ENCODE measurements around the gene WDR76.
A peak's percentile ranks its signal among the peaks of the same experiment; 100 is the strongest.
"Not testable (repeated sequence)": the region's sequence is repeated elsewhere in the genome, so short reads cannot be mapped to it uniquely, and the experiment has no call there.

WDR76 gene

DNA sequence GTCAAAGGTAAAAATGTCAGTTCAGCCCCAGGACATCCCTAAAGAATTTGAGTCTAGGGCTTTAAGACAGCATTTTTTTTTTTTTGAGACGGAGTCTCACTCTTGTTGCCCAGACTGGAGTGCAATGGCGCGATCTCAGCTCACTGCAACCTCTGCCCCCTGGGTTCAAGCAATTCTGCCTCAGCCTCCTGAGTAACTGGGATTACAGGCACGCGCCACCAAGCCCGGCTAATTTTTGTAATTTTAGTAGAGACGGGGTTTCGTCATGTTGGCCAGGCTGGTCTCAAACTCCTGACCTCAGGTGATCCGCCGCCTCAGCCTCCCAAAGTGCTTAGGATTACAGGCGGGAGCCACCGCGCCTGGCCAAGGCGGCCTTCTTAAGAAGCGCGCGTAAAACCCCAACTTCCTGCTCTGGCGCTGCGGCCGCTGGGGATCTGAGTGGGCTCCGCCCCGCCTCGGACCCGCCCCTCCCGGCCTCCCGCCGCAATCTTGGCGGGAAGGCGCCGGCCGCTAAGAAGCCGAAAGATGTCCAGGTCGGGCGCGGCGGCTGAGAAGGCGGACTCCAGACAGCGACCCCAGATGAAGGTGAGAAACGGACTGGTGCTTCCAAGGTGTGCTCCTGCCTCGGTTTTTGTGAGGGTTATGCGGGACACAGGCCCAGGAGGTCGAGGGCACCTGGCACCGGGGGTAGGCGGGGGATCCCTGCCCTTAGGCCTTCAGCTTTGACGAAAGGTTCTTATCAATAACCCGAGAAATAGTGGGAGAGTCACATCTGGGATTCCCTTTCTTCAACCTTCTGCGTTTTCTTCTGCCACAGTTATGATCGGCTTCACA is at the start of gene WDR76:
Gene WDR76 (plus strand): TSS at position 495 of the 834 bp plus-strand sequence. CDS start 31 bp downstream, at position 526.
- peak; percentile 76 for DNase-seq

DNA sequence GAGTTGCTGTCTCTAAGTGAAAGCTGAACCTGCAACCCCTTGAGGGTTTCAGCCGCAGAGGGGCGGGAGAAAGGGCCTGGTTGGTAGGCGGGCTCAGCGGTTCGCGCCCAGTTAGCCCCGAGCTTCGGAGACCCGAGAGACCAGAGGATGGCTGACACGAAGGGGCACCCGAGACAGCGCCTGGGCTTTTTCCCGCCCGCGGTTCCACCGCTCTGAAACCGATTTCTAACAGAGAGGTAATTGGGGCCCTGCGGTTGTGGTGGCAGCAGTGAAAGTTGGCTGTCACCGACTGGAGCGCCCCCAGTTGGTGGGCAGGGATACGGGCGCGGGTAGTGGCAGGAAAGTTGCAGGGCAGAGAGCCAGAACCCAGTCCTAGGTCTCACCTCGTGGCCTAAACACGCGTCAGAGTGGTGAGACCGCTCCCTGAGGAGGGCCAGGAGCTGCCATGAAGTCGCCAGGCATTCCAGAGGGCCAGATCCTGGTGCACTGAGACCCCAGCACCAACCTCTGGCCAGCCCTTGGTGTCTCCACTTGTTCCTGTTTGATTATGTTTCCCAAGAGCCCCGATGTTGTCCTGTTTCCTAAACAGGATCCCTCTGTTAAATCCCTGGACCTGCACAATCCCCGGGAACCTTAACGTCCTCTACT is 49.4 kb upstream of the WDR76 start:
- DNase-seq = peak; percentile 87

DNA sequence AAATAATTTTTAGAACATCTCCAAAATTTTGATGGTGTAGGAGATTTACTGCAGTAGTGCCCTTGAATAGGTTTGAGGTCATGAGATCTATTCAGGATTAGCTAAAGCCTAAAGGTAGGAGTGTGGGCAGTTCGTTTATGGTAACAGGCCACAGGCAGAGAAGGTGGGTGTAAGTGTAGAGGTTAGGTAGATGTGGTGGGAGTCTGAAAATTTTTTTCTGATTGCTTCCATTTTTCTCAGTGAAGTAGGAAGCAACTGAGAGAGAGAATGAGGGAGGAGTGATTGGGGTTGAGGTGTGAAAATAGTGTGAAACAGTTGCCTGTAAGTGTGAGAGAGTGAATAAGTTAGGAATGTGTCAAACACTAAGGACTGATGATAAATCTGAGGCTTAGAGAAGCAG is 47.8 kb upstream of the WDR76 start:
- no peak for DNase-seq

DNA sequence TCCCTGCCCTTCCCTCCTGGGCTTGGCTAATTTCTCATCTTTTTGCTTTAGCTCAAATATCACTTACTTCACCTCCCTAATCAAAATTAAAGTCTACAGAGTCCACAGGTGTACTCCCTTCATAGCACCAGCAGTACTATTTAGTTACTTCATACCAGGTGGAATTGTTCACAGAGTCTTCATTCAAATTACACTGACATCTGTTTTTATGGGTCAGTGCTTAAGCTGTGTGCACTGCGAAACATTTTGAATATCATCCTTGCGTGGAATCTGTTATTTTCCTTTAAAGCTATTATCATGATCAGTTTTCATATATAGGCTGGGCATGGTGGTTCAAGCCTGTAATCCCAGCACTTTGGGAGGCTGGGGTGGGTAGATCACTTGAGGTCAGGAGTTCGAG is 37.4 kb upstream of the WDR76 start:
- no peak for DNase-seq

DNA sequence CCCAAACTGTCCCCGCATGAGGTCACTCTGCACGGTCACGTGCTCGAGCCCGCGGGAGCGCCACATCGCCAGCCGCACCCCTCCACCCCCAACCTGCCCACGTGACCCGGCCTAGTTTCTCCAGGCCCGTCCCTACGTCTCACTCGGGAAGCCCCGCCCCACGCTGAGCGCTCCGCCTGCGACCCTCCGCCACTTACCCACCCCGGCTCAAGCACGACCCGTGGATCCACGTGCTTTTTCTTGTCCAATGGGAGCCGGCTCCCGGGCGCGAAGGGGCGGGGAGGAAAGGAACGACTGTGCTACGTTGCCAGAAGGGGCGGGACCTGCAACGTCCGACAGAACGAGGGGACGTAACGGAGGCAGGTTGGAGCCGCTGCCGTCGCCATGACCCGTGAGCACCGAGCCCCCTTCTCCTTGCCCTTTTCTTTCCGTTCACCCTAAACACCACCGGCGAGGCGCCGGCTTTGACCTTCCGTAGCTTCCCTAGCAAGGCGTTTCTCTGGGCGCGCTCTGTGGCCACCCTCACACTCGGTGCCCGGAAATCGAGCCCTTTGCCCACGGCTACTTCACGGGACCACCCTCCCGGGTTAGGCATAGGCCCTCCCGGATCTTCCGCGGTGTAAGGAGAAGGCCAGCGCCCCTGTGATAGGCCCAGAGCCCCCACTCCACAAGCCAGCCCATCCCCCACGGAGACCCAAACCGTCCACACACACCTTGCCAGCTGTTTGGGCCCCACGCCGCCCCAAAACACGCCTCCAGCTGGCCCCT is 34.6 kb upstream of the WDR76 start, which contains the start of gene SERF2:
Gene SERF2 (plus strand): TSS at position 328 of the 768 bp plus-strand sequence. CDS start 57 bp downstream, at position 385.
- DNase-seq = peak; percentile 100

DNA sequence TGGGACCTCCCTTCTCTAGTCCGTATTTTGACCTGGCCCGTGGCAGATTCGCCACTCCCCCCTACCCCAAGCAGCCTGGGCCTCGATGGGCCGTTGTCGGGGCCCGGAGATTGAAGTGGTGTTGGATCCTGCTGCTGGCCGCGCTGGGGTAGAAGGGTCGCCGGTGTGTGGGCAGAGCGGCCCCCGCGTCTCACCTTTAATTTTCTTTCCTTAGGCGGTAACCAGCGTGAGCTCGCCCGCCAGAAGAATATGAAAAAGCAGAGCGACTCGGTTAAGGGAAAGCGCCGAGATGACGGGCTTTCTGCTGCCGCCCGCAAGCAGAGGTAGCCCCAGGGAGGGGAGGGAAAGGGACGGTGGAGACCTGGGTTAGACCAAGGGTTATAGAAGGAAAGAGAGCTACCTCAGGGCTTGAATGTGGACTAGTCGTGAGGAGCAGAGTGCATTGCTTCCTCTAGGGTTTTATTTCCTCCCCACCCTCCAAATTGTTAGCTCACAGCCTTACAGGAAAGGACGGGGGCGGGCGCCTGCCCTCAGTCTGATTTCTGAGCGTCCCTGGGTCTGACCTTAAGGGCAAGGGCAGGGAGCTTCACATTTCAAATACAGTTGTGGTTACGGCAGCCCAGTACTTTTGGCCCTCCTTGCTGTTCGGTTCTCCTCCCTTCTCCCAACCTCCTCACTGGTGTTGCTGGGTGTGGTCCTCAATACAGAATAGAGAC is 33.9 kb upstream of the WDR76 start:
- DNase-seq = peak; percentile 60

DNA sequence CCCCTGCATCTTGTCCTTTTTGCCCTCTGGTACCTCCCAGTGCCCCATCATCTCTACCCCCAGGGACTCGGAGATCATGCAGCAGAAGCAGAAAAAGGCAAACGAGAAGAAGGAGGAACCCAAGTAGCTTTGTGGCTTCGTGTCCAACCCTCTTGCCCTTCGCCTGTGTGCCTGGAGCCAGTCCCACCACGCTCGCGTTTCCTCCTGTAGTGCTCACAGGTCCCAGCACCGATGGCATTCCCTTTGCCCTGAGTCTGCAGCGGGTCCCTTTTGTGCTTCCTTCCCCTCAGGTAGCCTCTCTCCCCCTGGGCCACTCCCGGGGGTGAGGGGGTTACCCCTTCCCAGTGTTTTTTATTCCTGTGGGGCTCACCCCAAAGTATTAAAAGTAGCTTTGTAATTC is 33.2 kb upstream of the WDR76 start:
- no peak for DNase-seq

DNA sequence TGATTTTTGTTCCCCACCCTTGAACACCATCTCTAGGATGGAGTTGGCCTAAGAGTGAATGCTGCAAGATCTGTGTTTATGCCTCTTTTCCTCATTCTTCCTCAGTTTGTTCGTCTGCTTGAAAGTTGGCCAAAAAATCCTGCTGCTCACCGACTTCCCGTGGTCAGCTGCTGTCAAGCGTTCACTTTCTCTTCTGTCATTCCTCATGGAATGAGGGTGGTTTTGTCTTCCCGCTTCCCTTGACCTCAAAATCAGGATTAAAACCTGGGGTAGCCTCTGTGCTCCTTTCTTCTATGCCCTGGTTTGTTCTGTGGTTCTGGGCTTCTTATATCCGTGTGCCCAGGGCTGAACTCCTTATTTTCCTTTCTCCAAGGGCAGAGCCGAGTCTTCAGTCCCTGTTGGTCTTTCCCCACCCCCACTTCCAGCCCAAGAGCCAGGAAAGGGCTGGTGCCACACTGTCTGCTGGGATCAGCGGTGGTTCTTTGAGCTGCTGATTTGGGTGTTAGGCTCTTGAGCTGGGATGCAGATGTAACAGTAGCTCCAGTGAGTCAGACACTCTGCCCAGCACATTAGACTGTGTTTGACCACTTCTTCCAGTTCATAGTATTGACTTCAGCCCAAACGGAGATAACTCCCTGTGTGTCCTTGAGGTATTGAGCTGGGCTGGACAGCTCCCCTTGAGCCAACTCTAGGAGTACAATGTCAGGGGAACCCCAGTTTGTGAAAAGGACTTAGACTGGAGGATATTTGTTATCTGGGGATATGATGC is 32.3 kb upstream of the WDR76 start:
- no peak for DNase-seq

DNA sequence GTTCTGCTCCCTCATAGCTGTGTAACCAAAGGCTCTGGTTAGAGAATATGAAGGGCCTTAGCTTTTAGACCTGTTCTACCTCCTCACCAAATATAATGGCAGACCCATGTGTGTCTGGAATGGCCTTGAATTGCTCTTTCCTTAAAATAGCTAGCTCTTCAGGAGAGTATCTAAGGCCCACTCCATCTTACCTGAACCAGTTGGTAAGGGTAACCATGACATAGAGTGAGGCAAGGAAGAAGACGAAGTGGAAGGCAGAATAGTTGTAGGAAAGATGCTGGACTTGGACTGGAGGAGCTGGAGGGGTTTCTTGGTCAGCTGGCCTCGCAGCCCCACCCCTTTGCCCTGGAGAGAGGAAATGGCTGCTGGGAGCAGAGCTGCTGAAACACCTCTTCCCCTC is 31.6 kb upstream of the WDR76 start:
- no peak for DNase-seq

DNA sequence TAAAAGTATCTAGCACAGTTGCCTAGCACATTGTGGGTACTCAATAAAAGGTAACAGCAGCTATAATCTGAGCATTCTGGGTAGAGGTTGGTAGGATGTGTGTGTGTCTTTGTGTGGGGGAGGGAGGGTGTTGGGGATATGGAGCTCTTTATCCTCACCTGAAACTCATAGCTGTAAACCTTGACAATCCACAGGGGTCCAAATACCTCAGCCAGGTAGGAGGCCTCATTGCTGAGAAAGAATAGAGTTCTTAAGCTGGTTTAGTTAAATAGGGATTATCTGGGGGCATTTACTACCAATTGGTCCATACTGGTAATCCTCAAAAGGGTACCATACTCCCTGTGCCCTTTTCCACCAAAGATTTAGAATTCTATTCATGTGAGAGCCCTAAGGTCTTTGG is 30.8 kb upstream of the WDR76 start:
- DNase-seq = no peak

DNA sequence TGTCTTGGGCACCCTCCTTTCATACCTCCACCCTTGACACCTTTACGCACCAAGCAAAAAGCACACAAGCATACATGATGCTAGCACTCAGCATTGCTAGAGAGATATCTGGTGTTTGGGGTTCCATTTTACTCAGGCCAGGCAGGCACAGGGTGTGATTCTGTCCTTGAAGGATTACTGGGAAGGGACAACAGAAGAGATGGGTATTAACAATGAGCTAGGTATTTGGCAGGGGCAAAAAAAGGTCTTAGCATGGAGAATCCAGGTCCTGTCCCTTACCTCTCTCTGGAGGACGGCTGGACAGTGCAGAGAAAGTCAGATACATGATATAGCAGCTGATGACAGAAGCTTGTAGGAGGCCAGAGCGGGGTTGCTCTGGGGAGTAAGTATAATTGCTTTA is 30.2 kb upstream of the WDR76 start:
- DNase-seq = no peak

DNA sequence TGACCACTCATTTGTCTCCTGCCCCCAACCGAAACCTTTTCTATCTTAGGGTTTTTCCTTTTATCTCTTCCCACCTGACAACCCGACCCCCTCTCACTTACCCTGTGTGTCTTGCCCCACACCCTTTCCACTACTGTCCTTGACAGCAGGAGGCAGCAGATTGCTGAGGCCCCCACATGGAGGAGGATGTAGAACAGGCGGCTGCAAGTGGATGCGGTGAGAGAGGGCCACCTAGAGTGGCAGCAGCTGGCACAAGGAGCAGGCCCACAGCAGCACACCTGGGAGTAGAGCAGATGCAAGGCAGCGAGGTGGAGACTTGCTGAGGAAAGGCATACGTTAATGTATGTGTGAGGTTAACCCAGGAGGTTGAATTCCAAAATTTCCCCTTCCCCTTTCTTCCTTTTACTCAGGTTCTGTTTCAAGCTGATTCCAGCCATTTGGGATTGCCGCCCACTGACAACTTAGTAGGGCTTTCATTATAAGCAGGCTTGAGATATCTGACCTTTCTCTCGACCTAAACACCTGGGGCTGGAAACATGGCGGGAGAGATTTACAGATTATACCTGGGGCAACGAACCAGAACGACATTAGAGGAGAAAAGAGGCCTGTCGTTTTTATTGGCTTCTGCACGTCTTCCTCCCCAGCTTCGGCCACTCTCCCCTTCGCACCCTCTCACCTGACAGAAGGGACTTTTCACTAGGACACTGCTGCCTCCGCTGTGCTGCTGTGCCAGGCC is 27.4 kb upstream of the WDR76 start:
- no peak for DNase-seq

DNA sequence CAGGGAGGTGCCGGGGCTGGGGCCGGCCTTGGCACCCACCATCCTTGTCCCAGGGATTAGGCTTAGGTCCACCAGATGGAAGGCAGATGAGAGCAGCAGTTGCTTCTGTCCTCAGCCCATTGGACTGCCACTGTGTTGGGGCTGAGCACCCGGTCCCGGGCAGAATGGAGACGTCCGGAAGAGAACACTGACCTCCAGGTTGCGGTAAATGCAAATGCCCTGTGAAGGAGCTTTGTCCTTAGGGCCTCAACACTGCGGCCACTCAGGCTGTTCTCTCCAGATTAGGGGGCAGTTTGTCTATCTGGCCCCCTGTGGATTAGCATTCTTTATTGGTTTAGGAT is 26.9 kb upstream of the WDR76 start, which contains the start of gene SERINC4:
Gene SERINC4 (minus strand): TSS at position 276 of the 341 bp plus-strand sequence. CDS start 234 bp downstream, at position 42.
- no peak for DNase-seq

DNA sequence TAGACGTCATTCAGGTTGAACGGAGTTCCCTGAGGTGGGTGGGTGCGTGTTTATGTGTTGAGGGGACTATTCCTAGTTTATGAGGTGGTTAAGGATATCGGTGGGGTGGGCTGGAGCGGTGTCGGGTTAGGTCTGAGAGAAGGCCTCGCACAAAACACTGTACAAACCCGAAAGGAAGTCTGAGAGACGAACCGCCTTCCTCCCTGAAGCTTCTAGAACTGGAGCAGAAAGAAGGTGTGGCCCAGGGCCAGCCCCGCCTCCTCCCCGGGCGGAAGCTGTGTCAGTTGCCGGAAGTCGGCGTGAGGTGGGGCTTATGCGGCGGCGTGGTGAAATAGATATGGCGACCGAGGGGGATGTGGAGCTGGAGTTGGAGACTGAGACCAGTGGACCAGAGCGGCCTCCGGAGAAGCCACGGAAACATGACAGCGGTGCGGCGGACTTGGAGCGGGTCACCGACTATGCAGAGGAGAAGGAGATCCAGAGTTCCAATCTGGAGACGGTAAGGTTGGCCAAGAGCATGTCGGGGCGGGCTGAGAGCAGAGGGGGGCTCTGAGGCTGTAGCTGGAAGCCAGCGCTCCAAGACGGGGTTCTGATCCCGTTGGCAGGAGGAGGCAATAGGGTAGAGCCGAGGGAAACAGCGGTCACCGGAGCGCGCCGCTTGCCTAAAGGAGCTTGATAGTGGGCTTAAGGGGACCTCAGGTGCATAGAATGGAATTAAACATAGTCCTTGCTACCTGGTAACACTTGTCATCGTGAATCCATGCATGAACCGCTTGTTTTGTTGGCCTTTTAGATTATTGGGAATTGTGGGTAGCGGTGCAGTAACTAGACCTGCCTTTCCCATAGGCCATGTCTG is 26.3 kb upstream of the WDR76 start, which contains the start of gene HYPK:
Gene HYPK (plus strand): TSS at position 314 of the 856 bp plus-strand sequence. CDS start 24 bp downstream, at position 338.
- DNase-seq = peak; percentile 95

DNA sequence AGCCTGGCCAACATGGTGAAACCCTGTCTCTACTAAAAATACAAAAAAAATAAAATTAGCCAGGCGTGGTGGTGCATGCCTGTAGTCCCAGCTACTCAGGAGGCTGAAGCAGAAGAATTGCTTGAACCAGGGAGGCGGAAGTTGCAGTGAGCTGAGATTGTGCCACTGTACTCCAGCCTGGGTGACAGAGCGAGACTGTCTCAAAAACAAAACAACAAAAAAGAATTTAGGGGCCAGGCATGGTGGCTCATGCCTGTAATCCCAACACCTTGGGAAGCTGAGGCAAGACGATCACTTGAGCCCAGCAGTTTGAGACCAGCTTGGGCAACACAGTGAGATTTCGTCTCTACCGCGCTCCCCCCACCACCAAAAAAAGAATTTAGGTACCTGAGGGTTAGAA is 24.1 kb upstream of the WDR76 start:
- not testable (repeated sequence) for DNase-seq

DNA sequence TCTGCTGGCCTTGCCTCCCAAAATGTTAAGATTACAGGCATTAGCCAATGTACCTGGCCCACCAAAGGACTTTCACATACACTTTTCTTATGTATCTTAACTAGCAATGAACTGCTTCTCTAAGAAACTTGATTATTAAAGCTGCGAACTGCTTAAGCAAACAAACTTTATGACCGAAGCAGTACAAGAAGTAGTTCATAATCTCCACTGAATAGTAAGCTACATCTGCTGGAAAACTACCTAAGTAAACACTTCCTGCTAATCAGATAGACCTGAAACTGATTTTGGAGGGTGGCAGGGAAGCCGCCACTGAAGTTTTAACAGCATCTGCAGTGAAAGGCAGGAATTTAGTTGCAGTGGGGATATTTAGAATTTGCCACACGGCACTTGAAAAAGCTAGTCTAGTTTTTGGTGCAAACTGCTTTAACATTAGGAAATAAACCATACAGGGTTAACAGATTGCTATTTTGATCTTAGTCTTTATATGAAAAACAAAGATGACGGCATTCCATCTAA is 18.3 kb upstream of the WDR76 start:
- no peak for DNase-seq

DNA sequence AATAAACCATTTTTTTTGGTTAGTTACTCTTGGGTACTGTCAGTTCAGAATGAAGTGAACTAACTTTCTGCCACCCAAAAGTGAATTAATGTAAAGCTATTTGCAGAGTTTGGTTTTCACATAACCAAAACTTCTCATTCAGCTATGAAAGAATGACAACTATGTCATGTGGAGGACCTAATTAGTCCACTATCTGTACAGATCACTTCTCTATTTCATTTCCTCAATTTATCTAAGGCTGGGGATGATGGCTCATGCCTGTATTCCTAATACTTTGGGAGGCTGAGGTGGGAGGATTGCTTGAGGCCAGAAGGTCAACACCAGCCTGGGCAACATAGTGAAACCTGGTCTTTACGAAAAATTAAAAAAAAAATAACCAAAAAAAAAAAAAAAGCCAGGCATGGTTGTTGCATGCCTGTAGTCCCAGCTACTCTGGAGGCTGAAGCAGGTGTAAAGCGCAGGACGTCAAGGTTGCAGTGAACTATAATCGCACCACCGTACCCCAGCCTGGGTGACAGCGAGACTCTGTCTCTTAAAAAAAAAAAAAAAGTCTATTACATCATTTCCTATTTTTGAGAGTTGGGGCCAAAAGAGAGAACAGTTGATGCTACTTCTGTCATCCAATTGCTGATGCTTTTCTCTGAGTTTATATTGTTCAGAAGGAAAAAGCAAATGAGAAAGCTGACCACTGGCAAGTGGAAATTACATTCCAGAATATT is 17.7 kb upstream of the WDR76 start:
- DNase-seq = no peak

DNA sequence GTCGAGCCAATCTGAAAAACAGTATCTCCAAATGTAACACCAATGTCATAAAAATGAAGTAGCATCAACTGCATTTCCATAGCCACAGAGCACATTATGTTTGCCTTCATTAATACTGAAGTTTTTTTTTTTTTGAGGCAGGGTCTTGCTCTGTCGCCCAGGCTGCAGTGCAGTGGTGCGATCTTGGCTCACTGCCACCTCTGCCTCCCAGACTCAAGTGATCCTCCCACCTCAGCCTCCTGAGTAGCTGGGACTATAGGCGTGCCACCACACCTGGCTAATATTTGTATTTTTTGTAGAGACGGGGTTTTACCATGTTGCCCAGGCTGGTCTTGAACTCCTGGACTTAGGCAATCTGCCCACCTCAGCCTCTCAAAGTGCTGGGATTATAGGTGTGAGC is 11.7 kb upstream of the WDR76 start:
- not testable (repeated sequence) for DNase-seq

DNA sequence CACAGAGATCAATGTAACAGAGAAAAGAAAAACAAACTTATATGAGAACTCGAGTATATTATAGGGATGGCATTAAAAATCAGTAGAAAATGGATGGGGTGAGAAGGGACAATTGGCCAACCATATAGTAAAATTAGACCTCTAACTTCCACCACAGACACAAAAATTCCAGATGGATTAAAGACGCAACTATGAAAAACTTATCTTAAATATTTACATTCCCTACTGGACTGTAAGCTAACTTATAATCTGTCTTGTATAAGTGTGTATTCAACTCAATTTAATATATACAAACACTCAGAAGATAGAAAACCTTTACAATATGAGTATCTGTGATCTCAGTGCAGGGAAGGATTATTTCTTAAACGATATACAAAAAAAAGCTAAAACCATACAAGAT is 5.3 kb upstream of the WDR76 start:
- DNase-seq = no peak
